Peyer's patch (tissue), 4 donors: Measurements from ENCODE around the gene AMBRA1. TPM values are rescaled to one million over a fixed set of nuclear protein-coding genes. Genes with fewer than 3 reads are reported as not detected.

Experiments
- DNase-seq, 3 donors: peaks; one replicate each; pipeline ENCODE4 v3.0.0-alpha.2; 2017 to 2019
- H3K27ac ChIP-seq, 4 donors: fragments of 200-600 bp; sonication (generic); one replicate each; pipeline ENCODE4 v1.5.1; 2016 to 2019
- H3K27me3 ChIP-seq, 2 donors: fragments of 200-600 bp; sonication (generic); one replicate each; pipeline ENCODE4 v1.5.1; 2019
- H3K36me3 ChIP-seq, 3 donors: fragments of 200-600 bp; sonication (generic); one replicate each; pipeline ENCODE4 v1.5.1; 2016 to 2019
- H3K4me1 ChIP-seq, 4 donors: fragments of 200-600 bp; sonication (generic); one replicate each; pipeline ENCODE4 v1.5.1; 2016 to 2019
- H3K4me3 ChIP-seq, 4 donors: fragments of 200-600 bp; sonication (generic); 1 replicate in 3 of 4; 2 replicates in 1 of 4; pipeline ENCODE4 v1.5.1; 2016 to 2019; ENCODE audit warnings: mild to moderate bottlenecking in 1 of 4
- H3K9me3 ChIP-seq, 4 donors: fragments of 200-600 bp; sonication (generic); one replicate each; pipeline ENCODE4 v1.5.1; 2016 to 2019; ENCODE audit warnings: mild to moderate bottlenecking in 1 of 4
- CTCF ChIP-seq, 6 experiments: fragments of 450-650 bp in 4 of 6; fragments of 200-600 bp in 2 of 6; sonication (generic) in 1 of 6; IDR thresholded peaks; one replicate each; pipeline ENCODE4 v1.5.1; 2017 to 2019; ENCODE audit warnings: antibody characterized with exemption in 6 of 6, mild to moderate bottlenecking in 3 of 6, moderate library complexity in 1 of 6
- POLR2A ChIP-seq, 2 donors: fragments of 450-650 bp; IDR thresholded peaks; one replicate each; pipeline ENCODE4 v1.5.1; 2017; ENCODE audit warnings: antibody characterized with exemption in 2 of 2, mild to moderate bottlenecking in 2 of 2, moderate library complexity in 2 of 2
- total RNA-seq, 4 donors: library from RNA; depleted of rRNA; stranded (reverse); fragments of >200 nt; gene quantifications; one replicate each; pipeline ENCODE4 v1.1.0, GENCODE V29; 2016

The AMBRA1 gene
- total RNA-seq, 4 donors from 2014 or later, result 28.9 to 61.6 (median 41.6) TPM

GRCh38 chr11:46505741-46506482, 87.9 kb downstream of the AMBRA1 start:
- TF ChIP-seq CTCF (IDR thresholded peaks at IDR 0.05), result no peak
- no peak for TF ChIP-seq POLR2A (IDR thresholded peaks at IDR 0.05)
- H3K36me3 ChIP-seq, result peaks cover 0 to 31% (median 0%) of the 10 kb centered on the region in 3 donors
- no peak for DNase-seq

GRCh38 chr11:46504817-46505613, 88.8 kb downstream of the AMBRA1 start:
- Histone ChIP-seq H3K4me1 (peaks cover 0 to 12% (median 0%) of the 10 kb centered on the region in 4 donors), H3K27ac (peak overlapping the region in 1 of 4 donors; percentile 75), H3K27me3 (no peaks in the 10 kb centered on the region), H3K4me3 (no peak overlapping the region), H3K9me3 (no peaks in the 10 kb centered on the region), H3K36me3 (peaks cover 0 to 31% (median 0%) of the 10 kb centered on the region in 3 donors)
- no peak for DNase-seq
- TF ChIP-seq POLR2A (IDR thresholded peaks at IDR 0.05), result no peak
- TF ChIP-seq CTCF (IDR thresholded peaks at IDR 0.05), result no peak

More at GRCh38 chr11:46505741-46506482, 87.9 kb downstream of the AMBRA1 start:
- H3K9me3 ChIP-seq, result no peaks in the 10 kb centered on the region
- peaks cover 0 to 12% (median 0%) of the 10 kb centered on the region in 4 donors for H3K4me1 ChIP-seq
- no peaks in the 10 kb centered on the region for H3K27me3 ChIP-seq
- peak overlapping the region in 2 of 4 donors; percentile 17 to 75 for H3K27ac ChIP-seq
- no peak overlapping the region for H3K4me3 ChIP-seq

GRCh38 chr11:46499821-46500220, 94.0 kb downstream of the AMBRA1 start:
- Histone ChIP-seq H3K27me3 (no peaks in the 10 kb centered on the region), H3K4me1 (no peaks in the 10 kb centered on the region), H3K36me3 (peaks cover 0 to 9% (median 0%) of the 10 kb centered on the region in 3 donors), H3K9me3 (no peaks in the 10 kb centered on the region), H3K27ac (no peak overlapping the region), H3K4me3 (no peak overlapping the region)
- no peak for DNase-seq
- TF ChIP-seq POLR2A (IDR thresholded peaks at IDR 0.05), result no peak
- TF ChIP-seq CTCF (IDR thresholded peaks at IDR 0.05), result no peak

GRCh38 chr11:46498968-46499367, 94.9 kb downstream of the AMBRA1 start:
- TF ChIP-seq POLR2A (IDR thresholded peaks at IDR 0.05) (no peak), CTCF (IDR thresholded peaks at IDR 0.05) (no peak)
- H3K27me3 ChIP-seq, result no peaks in the 10 kb centered on the region
- H3K27ac ChIP-seq, result no peak overlapping the region
- peaks cover 0 to 3% (median 0%) of the 10 kb centered on the region in 3 donors for H3K36me3 ChIP-seq
- no peaks in the 10 kb centered on the region for H3K4me1 ChIP-seq
- no peaks in the 10 kb centered on the region for H3K9me3 ChIP-seq
- DNase-seq, result no peak
- no peak overlapping the region for H3K4me3 ChIP-seq

GRCh38 chr11:46498179-46498578, 95.6 kb downstream of the AMBRA1 start:
- H3K4me1 ChIP-seq, result peaks cover 0 to 4% (median 0%) of the 10 kb centered on the region in 4 donors
- H3K9me3 ChIP-seq, result no peaks in the 10 kb centered on the region
- no peaks in the 10 kb centered on the region for H3K27me3 ChIP-seq
- no peak overlapping the region for H3K27ac ChIP-seq
- peaks cover 0 to 9% (median 0%) of the 10 kb centered on the region in 3 donors for H3K36me3 ChIP-seq
- no peak for DNase-seq
- H3K4me3 ChIP-seq, result no peak overlapping the region
- TF ChIP-seq CTCF (IDR thresholded peaks at IDR 0.05) (no peak), POLR2A (IDR thresholded peaks at IDR 0.05) (no peak)
